A549 (cell line): ENCODE measurements around the gene JAML.

Experiments
- BHLHE40 ChIP-seq: IDR thresholded peaks from 2 replicates; pipeline ENCODE4 v1.6.1; 2012; ENCODE audit warnings: low read depth, low read length, inconsistent platforms
- CTCF ChIP-seq: fragments of >200 bp; sonication (Bioruptor Twin); formaldehyde crosslinking; IDR thresholded peaks from 3 replicates; pipeline ENCODE4 v1.5.1; 2016
- EP300 ChIP-seq, 2 experiments: fragments of >200 bp; sonication (Bioruptor Twin); formaldehyde crosslinking; IDR thresholded peaks; 2 replicates in 1 of 2; 3 replicates in 1 of 2; pipeline ENCODE4 v1.6.1; 2016 to 2017
- HMGXB4 ChIP-seq: fragments of 250-450 bp; sonication (Bioruptor Pico); IDR thresholded peaks from 2 replicates; pipeline ENCODE4 v1.5.0; 2021; ENCODE audit warnings: mild to moderate bottlenecking, moderate library complexity, borderline replicate concordance
- JUN ChIP-seq, 2 experiments: fragments of >200 bp; sonication (Bioruptor Twin); formaldehyde crosslinking; IDR thresholded peaks; 2 replicates in 1 of 2; 3 replicates in 1 of 2; pipeline ENCODE4 v1.6.1; 2016 to 2017
- PHF8 ChIP-seq: fragments of 200-600 bp; sonication (generic); IDR thresholded peaks from 2 replicates; pipeline ENCODE4 v1.6.1; 2016; ENCODE audit warnings: low read depth, mild to moderate bottlenecking, antibody characterized with exemption, moderate library complexity, borderline replicate concordance
- POLR2A ChIP-seq: IDR thresholded peaks from 2 replicates; pipeline ENCODE4 v1.6.1; 2012; ENCODE audit warnings: mild to moderate bottlenecking, low read length
- RNF2 ChIP-seq: fragments of 200-600 bp; sonication (generic); IDR thresholded peaks from 2 replicates; pipeline ENCODE4 v1.6.1; 2016; ENCODE audit warnings: low read depth, mild to moderate bottlenecking, antibody characterized with exemption, moderate library complexity, borderline replicate concordance

GRCh38 chr11:118213201-118213600 lies 11.6 kb downstream of the JAML start:
- TF ChIP-seq CTCF (no peak), EP300 (IDR thresholded peaks at IDR 0.05) (no peak), BHLHE40 (no peak), JUN (IDR thresholded peaks at IDR 0.05) (no peak), POLR2A (no peak), RNF2 (no peak; the same call in 1 of the 2 replicates), HMGXB4 (no peak), PHF8 (no peak)
